ENCODE results near the gene SMIM22. TPM values are rescaled to one million over a fixed set of nuclear protein-coding genes. Genes with fewer than 3 reads are reported as not detected.

The SMIM22 gene
- total and polyA plus RNA-seq, 2 of the 8 experiments (the other 6 are each of a cell fraction or from before 2014, with no cell fraction given), result not detected

DNA sequence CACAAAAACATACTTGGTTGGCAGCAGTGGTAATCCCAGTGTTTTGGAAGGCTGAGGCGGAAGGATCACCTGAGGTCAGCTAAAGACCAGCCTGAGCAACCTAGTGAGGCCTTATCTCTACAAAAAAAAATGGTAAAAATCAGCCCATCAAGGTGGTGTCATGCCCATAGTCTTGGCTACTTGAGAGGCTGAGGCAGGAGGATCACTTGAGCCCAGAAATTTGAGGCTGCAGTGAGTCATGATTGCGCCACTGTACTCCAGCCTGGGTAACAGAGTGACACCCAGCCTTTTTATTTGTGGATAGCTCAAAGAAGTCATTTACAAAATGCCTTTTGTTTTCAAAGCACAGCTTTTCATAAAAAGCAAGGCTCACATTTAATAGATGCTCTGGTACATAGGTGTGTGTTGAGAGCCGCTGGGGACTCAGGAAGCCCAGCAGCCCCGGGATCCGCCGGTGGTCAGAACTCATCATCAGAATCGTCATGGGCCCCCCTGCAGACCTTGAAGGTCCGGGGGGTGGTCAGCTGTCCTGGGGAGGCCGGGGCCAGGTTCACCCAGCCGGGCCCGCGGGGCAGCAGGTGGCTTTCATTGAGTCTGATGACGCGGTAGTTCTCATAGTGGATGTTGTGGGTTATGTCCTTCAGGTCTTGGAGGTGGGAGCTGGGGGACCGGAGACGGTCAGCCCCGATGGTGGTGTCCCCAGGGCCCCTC lies 17.7 kb upstream of the SMIM22 start:
- POLR2A ChIA-PET (ENCODE audit: partially characterized antibody), result interaction anchor here (0.9 to 2.3 kb wide), 4 partner anchors 9 to 78 kb away, joined by 3 to 5 read pairs (median 3); partner anchors contain the start of gene SEPTIN12

More for the DNA sequence above, 17.7 kb upstream of the SMIM22 start:
- TF ChIP-seq EGR1 (IDR thresholded peaks at IDR 0.05; ENCODE audit: borderline replicate concordance, low read depth, low read length) (no peak), MAFK (IDR thresholded peaks at IDR 0.05; ENCODE audit: low read depth, low read length) (no peak), HDAC2 (IDR thresholded peaks at IDR 0.05; ENCODE audit: borderline replicate concordance in 1 of 2, low read depth in 2 of 2, low read length in 2 of 2) (no peak), SRF (IDR thresholded peaks at IDR 0.05; ENCODE audit: low read depth, low read length) (no peak), POLR2AphosphoS5 (IDR thresholded peaks at IDR 0.05; ENCODE audit: low read depth, low read length) (no peak), TAF7 (optimal IDR thresholded peaks at IDR 0.05; ENCODE audit: borderline replicate concordance, low read depth, low read length) (no peak), SAP30 (IDR thresholded peaks at IDR 0.05; ENCODE audit: insufficient read depth, insufficient replicate concordance, low read length) (no peak), FOSL1 (IDR thresholded peaks at IDR 0.05; ENCODE audit: insufficient read depth, low read depth, low read length) (no peak), SP2 (IDR thresholded peaks at IDR 0.05; ENCODE audit: low read length) (no peak)
- TF ChIP-seq, protein P1, sequence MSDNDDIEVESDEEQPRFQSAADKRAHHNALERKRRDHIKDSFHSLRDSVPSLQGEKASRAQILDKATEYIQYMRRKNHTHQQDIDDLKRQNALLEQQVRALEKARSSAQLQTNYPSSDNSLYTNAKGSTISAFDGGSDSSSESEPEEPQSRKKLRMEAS (IDR thresholded peaks at IDR 0.05), result no peak
- H3K79me1 ChIP-seq (ENCODE audit: low read depth, low read length), result no peaks in the 10 kb centered on the region
- no peak overlapping the region for H3K4me3 ChIP-seq (ENCODE audit: extremely low read depth in 1 of 4, insufficient read depth in 2 of 4, low read depth in 3 of 4, low read length in 4 of 4)
- no peaks in the 10 kb centered on the region for H3K27me3 ChIP-seq (replicated peaks in 1 of 4; ENCODE audit: control insufficient read depth in 3 of 4, extremely low read depth in 1 of 4, insufficient read depth in 3 of 4, low read length in 3 of 4)
- no peak overlapping the region for H3K14ac ChIP-seq (ENCODE audit: insufficient read length)
- no peak overlapping the region for H2BK15ac ChIP-seq (ENCODE audit: low read length)
- H3K23me2 ChIP-seq (ENCODE audit: low read depth, low read length), result 0 out of 2 replicates have a peak, but pooled peaks cover 2% of the 10 kb centered on the region
- H3K36me3 ChIP-seq (ENCODE audit: control insufficient read depth in 2 of 4, insufficient read depth in 4 of 4, low read length in 3 of 4), result no peaks in the 10 kb centered on the region
- no peak overlapping the region for H3K4ac ChIP-seq (replicated peaks; ENCODE audit: insufficient read length, low read depth, low read length)
- whole genome bisulfite sequencing, 2 experiments (ENCODE audit: extremely low coverage in 1 of 2, insufficient coverage in 1 of 2, insufficient read length in 1 of 2, insufficient replicate concordance in 2 of 2, low coverage in 1 of 2, low lambda C conversion rate in 2 of 2, missing lambda C conversion rate in 1 of 2), result 93% methylated on average over 14 of the region's 17 CpGs; no CpG with 5 or more reads in 1 of the 2 experiments
- H3K79me2 ChIP-seq (ENCODE audit: control insufficient read depth in 1 of 2, insufficient read depth in 2 of 2, low read length in 2 of 2), result no peaks in the 10 kb centered on the region
- H2BK5ac ChIP-seq (ENCODE audit: low read depth, low read length), result no peak overlapping the region
- H3K4me1 ChIP-seq (replicated peaks in 1 of 4; ENCODE audit: control insufficient read depth in 3 of 4, insufficient read depth in 4 of 4, low read length in 3 of 4), result no peaks in the 10 kb centered on the region
- no peaks in the 10 kb centered on the region for H3K9me3 ChIP-seq (ENCODE audit: insufficient read depth in 2 of 2, low read depth in 1 of 2, low read length in 1 of 2)
- FAIRE-seq, result no peak
- no peak overlapping the region for H3K56ac ChIP-seq (replicated peaks; ENCODE audit: insufficient read length, low read depth, low read length)
- H4K8ac ChIP-seq (ENCODE audit: extremely low read depth, insufficient read depth, low read length), result no peak overlapping the region
- H3K9ac ChIP-seq (replicated peaks in 1 of 4; ENCODE audit: extremely low read depth in 1 of 4, low read depth in 3 of 4, low read length in 3 of 4), result no peak overlapping the region
- H4K5ac ChIP-seq (ENCODE audit: insufficient read length, low read depth, low read length), result no peak overlapping the region
- H2AK5ac ChIP-seq (ENCODE audit: low read depth, low read length), result no peak overlapping the region
- no peak overlapping the region for H2AFZ ChIP-seq (ENCODE audit: low read length)
- no peak for DNase-seq (ENCODE audit: low read depth in 1 of 2, low spot score in 2 of 2)
- no peak overlapping the region for H2BK20ac ChIP-seq (ENCODE audit: low read length)
- no peak overlapping the region for H3K18ac ChIP-seq (ENCODE audit: extremely low read depth, low read length)
- H2BK120ac ChIP-seq (replicated peaks; ENCODE audit: low read depth, low read length), result no peak overlapping the region
- CTCF ChIA-PET (ENCODE audit: partially characterized antibody), result interaction anchor here (1.2 kb wide), 1 partner anchor 11 kb away, joined by 4 read pairs; the partner anchor contains the start of gene SEPTIN12
- H4K91ac ChIP-seq (replicated peaks; ENCODE audit: insufficient read length, low read length), result no peak overlapping the region
- H3K23ac ChIP-seq (ENCODE audit: insufficient read length), result no peak overlapping the region
- H4K20me1 ChIP-seq (replicated peaks in 1 of 2; ENCODE audit: control insufficient read depth in 1 of 2, insufficient read depth in 2 of 2, low read length in 2 of 2), result no peaks in the 10 kb centered on the region
- H3K27ac ChIP-seq (ENCODE audit: low read depth, low read length), result no peak overlapping the region
- H2BK12ac ChIP-seq (ENCODE audit: low read depth, low read length), result no peak overlapping the region
- no peak overlapping the region for H3K4me2 ChIP-seq (ENCODE audit: insufficient read depth in 1 of 2, low read depth in 2 of 2, low read length in 2 of 2)

All from H1 (cell line).